OCI-LY7 (cell line): ENCODE measurements around the gene CHCHD6. TPM values are rescaled to one million over a fixed set of nuclear protein-coding genes. Genes with fewer than 3 reads are reported as not detected.

Source experiments
- Bru-seq: library from RNA; stranded (reverse); fragments of 400-500 nt; gene quantifications from one replicate; lab custom pipeline; 2021; lab: Mats Ljungman, UMichigan
- BruChase-seq, 2 experiments: library from RNA; stranded (reverse); fragments of 400-500 nt; gene quantifications; one replicate each; lab custom pipeline; 2021; lab: Mats Ljungman, UMichigan
- BruUV-seq: library from RNA; stranded (reverse); fragments of 400-500 nt; replicated peaks from 2 replicates; lab custom pipeline; 2021; lab: Mats Ljungman, UMichigan
- CTCF ChIA-PET: fragments of 300-600 bp; sonication (Branson Sonifier 250); formaldehyde crosslinking; loops from one replicate; lab custom pipeline; 2022; ENCODE audit warnings: antibody characterized with exemption; ENCODE audit not compliant: unreplicated experiment; lab: Charles Lee
- POLR2A ChIA-PET: fragments of 300-600 bp; sonication (Branson Sonifier 250); formaldehyde crosslinking; loops from one replicate; lab custom pipeline; 2022; ENCODE audit warnings: antibody characterized with exemption; lab: Charles Lee
- DNase-seq: peaks from one replicate; pipeline ENCODE4 v3.0.0-alpha.2; 2015; ENCODE audit warnings: low spot score
- H2AFZ ChIP-seq: fragments of 200-600 bp; sonication (generic), shearing (Covaris generic); 2 replicates; pipeline ENCODE4 v1.6.1; 2014; ENCODE audit warnings: mild to moderate bottlenecking, antibody characterized with exemption, low read length, moderate library complexity
- H3K27ac ChIP-seq: fragments of 200-600 bp; sonication (generic); 2 replicates; pipeline ENCODE4 v1.5.1; 2014; ENCODE audit warnings: mixed run types, low read depth, mild to moderate bottlenecking, moderate library complexity, low read length, inconsistent platforms; ENCODE audit not compliant: poor library complexity, severe bottlenecking
- H3K36me3 ChIP-seq: fragments of 200-600 bp; sonication (generic); 2 replicates; pipeline ENCODE4 v1.6.1; 2014; ENCODE audit warnings: mild to moderate bottlenecking, antibody characterized with exemption, low read length, moderate library complexity, mixed read lengths; ENCODE audit not compliant: insufficient read depth
- H3K4me1 ChIP-seq: fragments of 200-600 bp; sonication (generic); 2 replicates; pipeline ENCODE4 v1.5.1; 2014; ENCODE audit warnings: mild to moderate bottlenecking, low read length; ENCODE audit not compliant: insufficient read depth, poor library complexity, severe bottlenecking
- H3K4me2 ChIP-seq: fragments of 200-600 bp; sonication (generic); 2 replicates; pipeline ENCODE4 v1.6.1; 2014; ENCODE audit warnings: mild to moderate bottlenecking, low read length
- H3K4me3 ChIP-seq: fragments of 200-600 bp; sonication (generic); 2 replicates; pipeline ENCODE4 v1.5.1; 2014; ENCODE audit warnings: mild to moderate bottlenecking, low read depth, low read length; ENCODE audit not compliant: poor library complexity, severe bottlenecking
- H3K79me2 ChIP-seq: fragments of 200-600 bp; sonication (generic); 2 replicates; pipeline ENCODE4 v1.6.1; 2016; ENCODE audit warnings: low read depth, mild to moderate bottlenecking, low read length, moderate library complexity, mixed read lengths; ENCODE audit not compliant: insufficient read depth
- H3K9me2 ChIP-seq: fragments of 200-600 bp; sonication (generic); 2 replicates; pipeline ENCODE4 v1.6.1; 2016; ENCODE audit warnings: mild to moderate bottlenecking, low read length, mixed read lengths; ENCODE audit not compliant: insufficient read depth
- H3K9me3 ChIP-seq: fragments of 200-600 bp; sonication (generic); 2 replicates; pipeline ENCODE4 v1.6.1; 2014; ENCODE audit warnings: mild to moderate bottlenecking, mixed run types, low read length, mixed read lengths
- H4K20me1 ChIP-seq: fragments of 200-600 bp; sonication (generic); 2 replicates; pipeline ENCODE4 v1.6.1; 2014; ENCODE audit warnings: mild to moderate bottlenecking, antibody characterized with exemption, low read length, moderate library complexity, mixed read lengths; ENCODE audit not compliant: insufficient read depth
- EZH2phosphoT487 ChIP-seq: fragments of 200-600 bp; sonication (generic); IDR thresholded peaks from 2 replicates; pipeline ENCODE4 v1.6.1; 2018; ENCODE audit warnings: low read depth, borderline replicate concordance, mild to moderate bottlenecking, mixed run types, antibody characterized with exemption, low read length, moderate library complexity, mixed read lengths
- intact Hi-C: fragments of 100-400 bp; cut with micrococcal nuclease; formaldehyde crosslinking; loops from one replicate; pipeline ENCODE4 v1.10.0; 2022; ENCODE audit not compliant: unreplicated experiment
- long read RNA-seq: library from polyadenylated mRNA; stranded (forward); transcript quantifications from one replicate; pipeline ENCODE4 v2.0.0, GENCODE V29; 2022
- total RNA-seq, 2 experiments: library from RNA; depleted of rRNA in 1 of 2; stranded (reverse); fragments of >200 nt in 1 of 2; shearing (Covaris generic) in 1 of 2; gene quantifications; 2 replicates each; pipeline ENCODE4 v1.2.3, GENCODE V29; 2014 to 2022
- TF ChIP-seq, protein P1 (sequence below): fragments of 200-600 bp; sonication (generic); conservative IDR thresholded peaks from 2 replicates; pipeline ENCODE4 v1.5.1; 2014; ENCODE audit warnings: mild to moderate bottlenecking, antibody characterized with exemption, low read length, moderate library complexity, mixed read lengths

CHCHD6 gene, protein sequence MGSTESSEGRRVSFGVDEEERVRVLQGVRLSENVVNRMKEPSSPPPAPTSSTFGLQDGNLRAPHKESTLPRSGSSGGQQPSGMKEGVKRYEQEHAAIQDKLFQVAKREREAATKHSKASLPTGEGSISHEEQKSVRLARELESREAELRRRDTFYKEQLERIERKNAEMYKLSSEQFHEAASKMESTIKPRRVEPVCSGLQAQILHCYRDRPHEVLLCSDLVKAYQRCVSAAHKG
- 19.8 and 21.2 TPM in 2 replicates for total RNA-seq (2014; rRNA removed; shearing (Covaris generic))
- 14.7 and 18.1 TPM in 2 replicates for total RNA-seq (2022)
- Bru-seq, nascent RNA, result percentile 59 among the genes with signal in this experiment
- percentile 58 among the genes with signal in this experiment for BruChase-seq, experiment 1, labeled RNA remaining after a 6-hour chase
- percentile 52 among the genes with signal in this experiment for BruChase-seq, experiment 2, labeled RNA remaining after a 2-hour chase
- long read RNA-seq, transcript CHCHD6-201 (8 exons, 1,006 nt), result major isoform, 23 of 31 reads
- long read RNA-seq, partial matches to known transcripts, result 2 of 31 reads
- long read RNA-seq, other reads (novel, unspliced or antisense), result 6 of 31 reads

DNA sequence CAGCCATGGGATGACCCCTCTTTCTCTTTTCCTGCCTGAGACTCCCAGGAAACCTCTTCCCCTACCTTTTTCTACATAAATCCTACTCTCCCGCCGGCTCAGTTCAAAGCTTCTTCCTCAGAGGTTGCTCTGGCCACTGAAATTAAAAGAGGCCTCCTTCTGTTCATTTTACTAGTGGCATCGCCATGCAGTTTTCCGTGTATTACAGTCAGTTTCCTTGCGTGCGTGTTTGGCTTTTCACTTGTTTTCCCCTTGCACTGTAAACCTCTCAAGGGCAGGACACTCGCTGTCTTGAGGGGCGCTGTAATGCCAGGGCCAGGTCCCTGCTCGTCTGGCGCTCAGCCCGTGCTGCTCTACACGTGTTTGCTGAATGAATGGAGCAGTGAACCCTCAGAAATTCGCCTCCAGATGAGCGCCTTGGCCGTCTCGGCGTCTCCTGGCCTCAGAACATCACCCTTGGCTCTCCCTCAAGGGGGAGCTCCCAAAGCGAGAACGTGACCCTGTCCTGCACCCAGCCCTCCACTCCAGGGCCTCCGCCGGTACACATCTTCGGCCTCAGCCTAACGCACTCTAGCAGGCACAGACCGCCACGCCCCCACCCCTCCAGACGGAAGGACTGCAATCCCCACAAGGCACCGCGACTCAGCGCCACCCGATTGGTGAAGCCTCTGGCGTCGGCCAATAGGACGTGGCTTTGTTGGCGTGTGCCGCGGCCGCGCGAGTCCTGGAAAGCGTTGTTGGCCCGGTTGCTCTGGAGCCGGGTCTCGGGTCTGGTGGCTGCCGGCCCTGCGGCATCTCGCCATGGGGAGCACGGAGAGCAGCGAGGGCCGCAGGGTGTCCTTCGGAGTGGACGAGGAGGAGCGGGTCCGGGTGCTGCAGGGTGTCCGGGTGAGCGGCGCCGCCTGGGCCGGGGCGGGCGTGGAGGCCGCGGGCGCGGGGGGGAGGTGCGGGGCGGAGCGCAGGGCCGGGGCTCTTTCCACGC is at the start of gene CHCHD6:
CHCHD6 (plus strand) TSS at position 729 of the 982 bp plus-strand sequence; CDS start at position 802, 73 bp downstream.
- Histone ChIP-seq H3K27ac (no peak within 1 kb of the TSS), H2AFZ (peak within 1 kb of the TSS; percentile 80), H4K20me1 (no peaks in the 10 kb centered on the region), H3K79me2 (no peaks in the 10 kb centered on the region), H3K9me2 (no peaks in the 10 kb centered on the region), H3K4me1 (peaks cover 16% of the 10 kb centered on the region), H3K9me3 (peaks cover 11% of the 10 kb centered on the region), H3K36me3 (no peaks in the 10 kb centered on the region), H3K4me3 (peak within 1 kb of the TSS; percentile 86), H3K4me2 (peak within 1 kb of the TSS; percentile 74)
- peak; percentile 97 for DNase-seq
- TF ChIP-seq, protein P1, sequence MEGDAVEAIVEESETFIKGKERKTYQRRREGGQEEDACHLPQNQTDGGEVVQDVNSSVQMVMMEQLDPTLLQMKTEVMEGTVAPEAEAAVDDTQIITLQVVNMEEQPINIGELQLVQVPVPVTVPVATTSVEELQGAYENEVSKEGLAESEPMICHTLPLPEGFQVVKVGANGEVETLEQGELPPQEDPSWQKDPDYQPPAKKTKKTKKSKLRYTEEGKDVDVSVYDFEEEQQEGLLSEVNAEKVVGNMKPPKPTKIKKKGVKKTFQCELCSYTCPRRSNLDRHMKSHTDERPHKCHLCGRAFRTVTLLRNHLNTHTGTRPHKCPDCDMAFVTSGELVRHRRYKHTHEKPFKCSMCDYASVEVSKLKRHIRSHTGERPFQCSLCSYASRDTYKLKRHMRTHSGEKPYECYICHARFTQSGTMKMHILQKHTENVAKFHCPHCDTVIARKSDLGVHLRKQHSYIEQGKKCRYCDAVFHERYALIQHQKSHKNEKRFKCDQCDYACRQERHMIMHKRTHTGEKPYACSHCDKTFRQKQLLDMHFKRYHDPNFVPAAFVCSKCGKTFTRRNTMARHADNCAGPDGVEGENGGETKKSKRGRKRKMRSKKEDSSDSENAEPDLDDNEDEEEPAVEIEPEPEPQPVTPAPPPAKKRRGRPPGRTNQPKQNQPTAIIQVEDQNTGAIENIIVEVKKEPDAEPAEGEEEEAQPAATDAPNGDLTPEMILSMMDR, result peak; percentile 46; the same call in 1 of the 2 replicates
- no peak for TF ChIP-seq EZH2phosphoT487
- ChIA-PET CTCF (interaction anchor here (0.6 kb wide), 2 partner anchors 49 to 823 kb away, joined by 3 to 4 read pairs; no protein-coding TSS in a partner anchor), POLR2A (interaction anchor here (0.6 kb wide), 1 partner anchor 33 kb away, joined by 3 read pairs; no protein-coding TSS in a partner anchor)
- no TSS peak for BruUV-seq
- intact Hi-C loops, result loop anchor here (1.0 kb wide), 1 partner anchor 278 kb away; no protein-coding TSS in a partner anchor

DNA sequence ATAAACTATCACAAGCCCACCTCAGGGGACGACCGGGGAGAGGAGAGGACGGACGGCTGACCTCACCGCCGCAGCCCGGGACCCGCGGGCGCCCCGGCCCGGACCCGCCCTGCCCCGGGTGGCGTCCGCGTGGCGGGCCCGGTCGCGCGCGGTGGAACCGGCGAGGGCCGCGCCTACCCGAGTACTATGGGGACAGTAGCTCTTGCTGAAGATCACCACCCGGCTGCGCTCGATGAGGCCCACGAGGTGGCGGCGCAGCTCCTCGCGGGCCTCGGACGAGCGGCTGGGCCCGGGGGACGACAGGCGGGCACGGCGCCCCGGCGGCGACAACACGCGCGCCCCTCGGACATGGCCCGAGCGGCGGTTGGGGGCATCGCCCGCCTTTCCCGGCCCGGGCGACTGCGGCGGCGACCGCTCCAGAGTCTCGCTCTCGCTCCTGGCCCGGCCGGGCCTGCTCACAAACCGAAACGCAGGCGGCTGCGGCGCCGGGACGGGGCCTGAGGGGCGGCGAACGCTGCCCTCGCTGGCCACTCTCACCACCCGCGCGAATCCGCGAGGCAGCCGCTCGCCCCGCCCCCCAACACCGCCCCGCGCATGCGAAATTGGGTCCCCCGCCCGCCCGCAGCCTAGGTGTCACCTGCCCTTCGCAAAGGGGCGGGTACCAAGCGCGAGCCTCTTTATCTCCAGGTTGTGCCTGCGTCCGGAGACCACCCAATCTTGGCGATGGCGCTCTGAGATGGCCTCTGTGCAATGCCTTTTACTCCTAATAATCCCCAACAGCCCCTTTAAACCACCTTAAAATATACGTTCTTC is 49.3 kb upstream of the CHCHD6 start, which contains the start of gene TXNRD3:
TXNRD3 (minus strand) TSS at position 554 of the 813 bp plus-strand sequence.
- intact Hi-C loops, result no loop called here
- Histone ChIP-seq H3K4me3 (no peak within 1 kb of the TSS), H3K4me1 (no peaks in the 10 kb centered on the region), H3K4me2 (no peak within 1 kb of the TSS), H3K79me2 (no peaks in the 10 kb centered on the region), H3K9me3 (no peaks in the 10 kb centered on the region), H3K27ac (no peak within 1 kb of the TSS), H4K20me1 (no peaks in the 10 kb centered on the region), H3K36me3 (no peaks in the 10 kb centered on the region), H2AFZ (no peak within 1 kb of the TSS), H3K9me2 (no peaks in the 10 kb centered on the region; the same call in 1 of the 2 replicates)
- ChIA-PET POLR2A (no interaction called here), CTCF (no interaction called here)
- no peak for TF ChIP-seq EZH2phosphoT487
- TF ChIP-seq, protein P1, result no peak
- no TSS peak for BruUV-seq
- no peak for DNase-seq
